ENCODE measurements around the gene NOTCH4. TPM values are rescaled to one million over a fixed set of nuclear protein-coding genes. Genes with fewer than 3 reads are reported as not detected.
"Not testable (repeated sequence)": the region's sequence is repeated elsewhere in the genome, so short reads cannot be mapped to it uniquely, and the experiment has no call there.

Gene NOTCH4
- polyA plus RNA-seq, 3 donors: 11.7 to 171 (median 44.5) TPM

DNA sequence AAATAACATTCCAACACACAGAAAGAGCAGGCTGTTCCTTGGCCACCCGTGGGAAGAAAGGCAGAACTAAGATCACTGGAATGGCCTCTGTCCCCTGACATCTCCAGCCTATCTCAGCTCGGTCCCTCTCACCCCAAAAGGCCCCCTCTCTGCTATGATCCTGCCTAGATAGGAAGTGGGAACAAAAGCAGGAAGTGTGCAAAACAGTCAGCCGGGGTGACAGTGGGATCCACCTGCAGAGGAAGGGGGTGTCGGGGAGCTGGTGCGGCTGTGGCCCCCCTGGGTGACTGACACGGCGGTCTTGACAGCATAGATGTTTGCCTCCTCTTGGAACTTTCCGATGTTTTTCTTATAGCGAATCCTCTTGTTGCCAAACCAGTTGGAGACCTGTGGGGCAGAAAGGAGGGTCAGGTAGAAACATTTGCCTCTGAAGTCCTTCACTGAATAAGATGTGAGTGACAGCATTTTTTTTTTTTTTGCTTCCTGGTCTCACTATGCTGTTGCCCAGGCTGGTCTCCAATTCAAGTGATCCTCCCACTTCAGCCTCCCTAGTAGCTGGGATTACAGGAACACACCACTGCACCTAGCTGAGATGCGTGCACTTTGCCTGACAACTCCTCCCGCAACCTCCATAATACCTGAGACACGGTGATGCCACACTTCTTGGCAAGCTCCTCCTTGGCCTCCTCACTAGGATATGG lies 36.7 kb downstream of the NOTCH4 start:
- no peak overlapping the region for H3K27ac ChIP-seq (ENCODE audit: low read depth, low read length)
- WGBS, 3 donors: 49 to 70% (median 51%) methylated on average over 12 of the region's 12 CpGs

DNA sequence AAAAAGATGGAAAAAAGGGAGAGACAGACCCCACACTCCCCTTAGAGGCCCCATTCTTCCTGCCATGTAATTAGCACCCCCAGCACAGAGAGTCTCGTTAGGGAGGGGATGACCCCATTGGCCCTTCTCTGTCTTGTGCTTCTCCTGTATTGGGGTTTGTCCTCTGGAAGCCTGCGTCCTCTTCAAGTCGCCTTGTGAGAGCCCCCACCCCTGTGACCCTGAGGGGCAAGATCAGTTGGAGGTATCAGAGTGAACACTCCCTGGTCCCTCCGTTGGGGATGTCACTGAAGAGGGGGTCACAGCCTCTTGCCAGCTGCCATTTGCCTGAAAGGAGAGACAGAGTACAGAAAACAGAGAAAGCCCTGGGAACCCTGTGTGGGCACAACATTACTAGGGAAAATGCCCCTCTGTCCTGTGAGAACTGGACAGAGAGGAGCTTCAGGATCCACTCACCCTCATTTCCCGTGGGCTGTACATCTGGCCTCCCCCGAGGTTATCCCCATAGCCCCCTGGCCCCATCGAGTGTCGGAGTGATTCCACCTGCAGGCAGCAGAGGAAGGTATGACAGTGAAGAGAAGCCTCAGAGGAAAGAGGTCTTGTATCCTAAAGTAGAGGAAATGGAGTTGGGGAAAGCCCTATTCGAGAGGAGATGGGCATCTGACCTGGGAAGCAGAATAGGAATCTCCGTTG lies 37.6 kb downstream of the NOTCH4 start:
- WGBS, 3 donors: 58 to 65% (median 63%) methylated on average over 10 of the region's 10 CpGs
- H3K27ac ChIP-seq (ENCODE audit: low read depth, low read length): not testable (repeated sequence)

DNA sequence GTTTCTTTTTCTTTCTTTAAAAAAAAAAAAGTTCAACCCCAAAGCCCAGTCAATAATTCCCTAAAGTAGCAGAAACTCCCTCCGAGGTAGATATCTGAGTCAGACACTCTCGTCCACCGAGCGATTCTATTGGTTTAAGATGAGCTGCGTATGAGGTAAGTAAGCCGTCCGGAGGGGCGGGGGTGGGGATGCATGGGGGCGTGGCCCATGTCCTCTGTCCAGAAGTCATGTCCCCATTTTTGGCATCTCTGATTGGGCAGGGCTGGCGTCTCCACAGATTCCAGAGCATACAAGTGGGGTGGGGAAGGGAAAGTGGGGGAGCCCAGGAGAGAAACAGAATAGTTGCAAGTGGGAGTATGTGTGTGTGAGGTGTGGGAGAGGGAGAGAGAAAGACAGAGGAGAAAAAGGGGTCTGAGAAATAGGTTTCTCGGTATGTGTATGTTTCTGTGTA lies 38.2 kb downstream of the NOTCH4 start:
- 35 to 38% (median 37%) methylated on average over 11 of the region's 11 CpGs for WGBS, 3 donors
- H3K27ac ChIP-seq (ENCODE audit: low read depth, low read length): not testable (repeated sequence)

DNA sequence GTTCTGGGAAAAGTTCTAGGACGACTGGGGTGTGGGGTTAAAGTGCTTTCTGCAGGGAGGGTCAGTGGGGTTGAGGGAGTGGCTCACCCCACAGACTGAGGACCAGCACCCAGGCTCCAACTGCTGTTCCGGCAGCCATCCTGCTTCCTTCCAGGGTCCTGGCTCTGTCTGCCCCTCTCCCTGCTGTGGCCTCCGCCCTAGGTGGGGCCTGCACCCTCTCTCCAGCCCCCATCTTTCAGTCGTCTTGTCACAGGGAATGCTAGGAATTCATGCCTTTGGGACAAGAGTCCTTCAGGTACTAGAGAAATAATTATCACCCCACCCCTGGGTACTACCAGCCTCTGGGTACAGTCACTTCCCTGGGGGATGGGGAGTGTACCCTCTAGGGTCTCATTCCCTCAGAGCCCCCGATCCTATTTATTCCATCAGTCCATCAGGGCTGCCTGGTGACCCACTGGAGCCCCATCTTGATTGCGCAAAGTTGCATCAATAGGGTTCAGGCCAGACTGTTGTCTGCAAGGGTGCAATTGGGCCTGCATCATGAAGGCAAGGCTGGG lies 39.7 kb downstream of the NOTCH4 start, which contains the start of gene AGER:
Gene AGER, minus strand, starts transcription at position 170 of the 557 bp plus-strand sequence. Its CDS starts 31 bp downstream, at position 139.
- WGBS, 3 donors: 74 to 81% (median 81%) methylated on average over 6 of the region's 6 CpGs
- no peak within 1 kb of the TSS for H3K27ac ChIP-seq (ENCODE audit: low read depth, low read length)

DNA sequence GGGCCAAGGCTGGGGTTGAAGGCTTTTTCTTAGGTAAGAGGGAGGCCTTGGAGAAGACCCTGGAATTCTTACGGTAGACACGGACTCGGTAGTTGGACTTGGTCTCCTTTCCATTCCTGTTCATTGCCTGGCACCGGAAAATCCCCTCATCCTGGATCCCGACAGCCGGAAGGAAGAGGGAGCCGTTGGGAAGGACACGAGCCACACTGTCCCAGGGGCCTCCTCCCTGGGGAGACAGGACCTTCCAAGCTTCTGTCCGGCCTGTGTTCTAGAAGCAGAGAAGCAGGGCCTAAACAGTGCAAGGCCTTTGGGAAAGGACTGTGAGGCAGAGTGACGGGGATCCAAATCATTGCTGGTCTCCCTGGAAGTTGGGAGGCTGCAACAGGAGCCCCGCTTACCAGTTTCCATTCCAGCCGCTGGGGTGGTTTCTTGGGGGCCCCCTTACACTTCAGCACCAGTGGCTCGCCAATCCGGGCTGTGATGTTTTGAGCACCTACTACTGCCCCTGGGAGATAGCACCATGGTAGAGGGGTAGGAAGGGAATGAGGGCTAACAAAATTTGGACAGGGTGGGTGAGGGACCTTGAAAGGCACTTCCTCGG lies 40.3 kb downstream of the NOTCH4 start:
- 66 to 90% (median 80%) methylated on average over 15 of the region's 15 CpGs for WGBS, 3 donors
- H3K27ac ChIP-seq (ENCODE audit: low read depth, low read length): no peak overlapping the region

DNA sequence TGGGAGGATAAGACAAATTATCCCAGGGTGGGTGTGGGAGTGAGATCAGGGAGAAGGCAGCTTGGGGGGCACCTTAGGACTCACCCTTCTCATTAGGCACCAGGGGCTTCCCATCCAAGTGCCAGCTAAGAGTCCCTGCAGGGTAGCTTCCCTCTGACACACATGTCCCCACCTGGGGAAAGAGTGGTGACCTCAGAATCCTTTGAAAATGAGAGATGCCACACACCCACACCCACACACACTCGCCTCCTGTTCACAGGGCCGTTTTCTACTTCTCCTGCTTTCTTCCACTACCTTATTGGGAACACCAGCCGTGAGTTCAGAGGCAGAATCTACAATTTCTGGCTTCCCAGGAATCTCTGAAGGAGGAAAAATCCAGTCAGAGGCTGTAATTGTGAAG lies 40.8 kb downstream of the NOTCH4 start:
- WGBS, 3 donors: 78 to 85% (median 82%) methylated on average over 3 of the region's 3 CpGs
- H3K27ac ChIP-seq (ENCODE audit: low read depth, low read length): no peak overlapping the region

DNA sequence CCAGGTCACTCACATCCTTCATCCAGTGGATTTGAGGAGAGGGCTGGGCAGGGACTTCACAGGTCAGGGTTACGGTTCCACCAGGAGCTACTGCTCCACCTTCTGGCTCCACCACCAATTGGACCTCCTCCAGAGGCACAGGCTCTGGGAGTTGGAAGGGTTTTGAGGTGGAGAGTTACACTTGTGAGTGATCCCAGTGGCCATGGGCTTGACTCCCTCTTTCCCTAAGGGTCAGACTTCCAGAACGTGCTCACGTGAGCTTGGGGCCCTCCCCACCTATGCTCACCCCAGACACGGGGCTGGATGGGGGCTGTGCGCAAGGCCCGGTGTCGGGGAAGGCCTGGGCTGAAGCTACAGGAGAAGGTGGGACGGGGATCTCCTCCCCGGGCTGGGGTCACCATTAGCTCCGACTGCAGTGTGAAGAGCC lies 41.3 kb downstream of the NOTCH4 start:
- no peak overlapping the region for H3K27ac ChIP-seq (ENCODE audit: low read depth, low read length)
- 79 to 88% (median 83%) methylated on average over 10 of the region's 10 CpGs for WGBS, 3 donors

DNA sequence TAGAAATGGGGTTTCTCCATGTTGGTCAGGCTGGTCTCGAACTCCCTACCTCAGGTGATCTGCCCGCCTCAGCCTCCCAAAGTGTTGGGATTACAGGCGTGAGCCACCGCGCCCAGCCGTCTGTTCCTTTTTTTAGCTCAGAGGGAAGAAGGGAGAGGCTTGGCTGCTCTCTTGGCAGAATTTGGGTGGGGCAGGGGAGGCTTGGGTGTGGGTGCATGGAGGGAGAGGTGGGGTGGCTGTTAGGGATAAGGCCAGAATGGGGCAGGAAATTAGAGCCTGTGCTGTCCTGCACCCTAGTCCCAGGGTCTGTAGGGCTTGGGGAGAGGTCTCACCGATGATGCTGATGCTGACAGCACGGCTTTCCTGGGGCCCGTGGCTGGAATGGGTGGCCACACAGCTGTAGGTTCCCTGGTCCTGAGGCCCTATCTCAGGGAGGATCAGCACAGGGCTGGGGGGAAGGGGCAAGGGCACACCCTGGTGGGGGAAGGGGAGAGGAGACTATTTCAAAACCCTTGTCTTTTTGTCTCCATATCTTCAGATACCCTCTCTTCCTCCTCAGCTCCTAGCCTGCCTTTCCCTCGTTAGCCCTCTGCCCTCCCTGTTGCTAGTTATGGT lies 41.8 kb downstream of the NOTCH4 start:
- 67 to 92% (median 78%) methylated on average over 10 of the region's 10 CpGs for WGBS, 3 donors
- H3K27ac ChIP-seq (ENCODE audit: low read depth, low read length): no peak overlapping the region

DNA sequence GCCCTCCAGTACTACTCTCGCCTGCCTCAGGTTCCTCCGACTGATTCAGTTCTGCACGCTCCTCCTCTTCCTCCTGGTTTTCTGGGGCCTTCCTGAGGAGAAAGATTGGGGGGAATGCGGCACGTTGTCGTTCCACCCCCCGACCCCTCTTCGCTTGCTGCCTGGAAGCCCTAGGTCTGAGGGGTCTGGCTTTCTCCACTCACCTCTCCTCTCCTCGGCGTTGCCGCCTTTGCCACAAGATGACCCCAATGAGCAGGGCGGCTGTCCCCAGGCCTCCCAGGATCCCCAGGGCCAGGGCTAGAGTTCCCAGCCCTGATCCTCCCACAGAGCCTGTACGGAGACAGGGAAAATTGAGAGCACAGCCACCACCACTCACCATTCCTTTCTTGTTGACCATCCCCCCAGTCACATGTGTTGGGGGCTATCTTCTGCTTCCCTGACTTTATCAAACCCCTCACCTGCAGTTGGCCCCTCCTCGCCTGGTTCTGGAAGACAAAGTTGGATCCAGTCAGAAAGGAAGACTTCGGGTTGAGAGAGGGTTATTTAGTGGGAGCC lies 42.6 kb downstream of the NOTCH4 start:
- 86 to 92% (median 89%) methylated on average over 14 to 15 of the region's 15 CpGs for WGBS, 3 donors
- H3K27ac ChIP-seq (ENCODE audit: low read depth, low read length): no peak overlapping the region

DNA sequence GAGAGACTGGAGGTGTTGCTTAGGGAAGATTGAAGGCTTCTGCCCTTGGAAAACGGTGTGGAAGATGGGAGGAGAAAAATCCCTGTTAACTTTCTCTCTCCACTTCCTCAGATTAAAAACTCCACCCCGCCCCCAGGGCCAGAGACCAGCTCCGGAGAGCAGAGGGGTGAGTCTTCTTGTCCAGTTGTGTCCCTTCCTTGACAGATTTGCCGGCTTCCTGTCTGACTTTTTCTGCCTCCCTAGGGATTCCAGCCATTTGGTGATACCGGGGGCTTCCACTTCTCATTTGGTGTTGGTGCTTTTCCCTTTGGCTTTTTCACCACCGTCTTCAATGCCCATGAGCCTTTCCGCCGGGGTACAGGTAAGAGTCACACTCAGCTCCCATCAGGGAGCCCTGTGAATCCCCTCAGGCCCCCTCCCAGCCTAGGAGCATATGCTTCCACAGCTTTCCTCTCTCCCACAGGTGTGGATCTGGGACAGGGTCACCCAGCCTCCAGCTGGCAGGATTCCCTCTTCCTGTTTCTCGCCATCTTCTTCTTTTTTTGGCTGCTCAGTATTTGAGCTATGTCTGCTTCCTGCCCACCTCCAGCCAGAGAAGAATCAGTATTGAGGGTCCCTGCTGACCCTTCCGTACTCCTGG lies 44.0 kb downstream of the NOTCH4 start:
- no peak overlapping the region for H3K27ac ChIP-seq (ENCODE audit: low read depth, low read length)
- WGBS, 3 donors: 56 to 69% (median 69%) methylated on average over 10 of the region's 10 CpGs

DNA sequence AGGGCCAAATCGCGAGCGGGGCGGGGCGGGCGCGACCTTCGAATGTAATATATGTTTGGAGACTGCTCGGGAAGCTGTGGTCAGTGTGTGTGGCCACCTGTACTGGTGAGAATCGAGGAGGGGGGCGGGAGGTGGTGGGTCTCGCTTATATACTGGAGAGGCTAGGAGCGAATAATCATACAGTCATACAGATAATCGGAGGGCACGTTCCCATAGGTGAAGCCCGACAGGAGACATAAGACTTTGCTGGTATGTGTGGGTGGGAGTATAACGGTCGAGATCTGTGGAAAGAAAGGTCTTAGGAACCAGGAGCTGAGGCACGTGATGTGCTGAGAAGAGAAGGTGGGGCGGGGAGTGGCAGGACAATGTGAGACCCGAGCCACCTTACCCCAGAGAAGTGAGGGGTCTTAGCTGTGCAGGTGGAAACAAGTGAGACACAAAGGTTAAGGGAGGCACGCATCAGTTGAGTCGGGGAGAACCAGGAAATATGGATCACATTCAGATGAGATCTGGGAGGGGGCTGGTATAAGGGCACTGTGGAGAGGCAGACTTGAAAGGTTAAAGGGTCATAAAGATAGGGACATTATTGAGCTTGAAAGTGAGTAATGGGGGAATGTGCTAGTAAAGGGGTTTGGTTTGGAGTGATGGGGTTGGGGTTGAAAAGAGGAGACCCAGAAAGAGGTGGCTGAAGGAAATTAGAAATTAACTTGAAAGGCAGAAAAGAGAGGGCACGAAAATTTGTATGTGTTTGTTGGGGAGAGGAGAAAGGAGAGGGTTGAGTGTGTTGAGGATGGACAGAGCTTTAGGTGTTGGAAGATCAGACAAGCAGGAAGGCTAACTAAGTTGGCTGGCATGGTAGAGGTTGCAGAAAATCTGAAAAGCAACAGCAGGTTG lies 45.1 kb downstream of the NOTCH4 start:
- WGBS, 3 donors: 3 to 4% (median 4%) methylated on average over 24 of the region's 24 CpGs

DNA sequence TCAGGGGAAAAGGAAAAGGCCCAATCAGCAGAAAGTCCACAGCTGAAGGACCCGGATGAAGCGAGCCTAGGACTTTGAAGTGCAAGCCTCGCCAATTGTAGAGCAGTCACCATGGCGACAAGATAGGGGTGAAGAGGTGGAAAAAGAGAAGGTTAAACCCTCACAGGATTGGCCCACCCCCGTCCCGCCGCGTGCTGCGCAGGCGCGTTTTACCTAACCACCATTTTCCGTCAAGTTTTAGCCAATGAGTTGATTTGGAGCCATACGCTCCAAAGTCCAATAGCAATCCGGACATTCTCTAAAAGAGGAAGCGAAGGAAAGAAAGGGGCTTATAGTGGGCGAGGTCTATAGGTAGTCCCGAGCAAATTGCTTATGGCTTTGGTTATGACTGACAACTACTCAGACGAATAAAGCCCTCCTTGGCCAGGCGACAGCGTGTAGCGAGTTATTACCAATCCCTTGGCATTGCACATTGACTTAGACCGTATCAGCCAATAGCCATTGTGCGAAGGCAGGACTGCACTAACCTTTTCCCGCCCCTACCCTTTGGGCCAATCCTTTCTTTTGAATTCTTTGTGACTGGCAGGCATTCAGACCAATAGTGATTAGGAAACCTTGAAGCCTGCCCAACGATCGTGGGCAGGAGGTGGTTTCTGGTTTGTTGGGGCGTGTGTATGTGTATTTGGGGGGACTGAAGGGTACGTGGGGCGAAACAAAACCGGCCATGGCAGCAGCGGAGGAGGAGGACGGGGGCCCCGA lies 45.9 kb downstream of the NOTCH4 start, which contains the start of gene RNF5:
Gene RNF5, plus strand, starts transcription at position 618 of the 759 bp plus-strand sequence. Its CDS starts 107 bp downstream, at position 725.
- H3K27ac ChIP-seq (ENCODE audit: low read depth, low read length): peak within 1 kb of the TSS; percentile 51
- 0 to 1% (median 0%) methylated on average over 33 of the region's 33 CpGs for WGBS, 3 donors

More for the DNA sequence above, 45.1 kb downstream of the NOTCH4 start:
- H3K27ac ChIP-seq (ENCODE audit: low read depth, low read length): no peak overlapping the region

DNA sequence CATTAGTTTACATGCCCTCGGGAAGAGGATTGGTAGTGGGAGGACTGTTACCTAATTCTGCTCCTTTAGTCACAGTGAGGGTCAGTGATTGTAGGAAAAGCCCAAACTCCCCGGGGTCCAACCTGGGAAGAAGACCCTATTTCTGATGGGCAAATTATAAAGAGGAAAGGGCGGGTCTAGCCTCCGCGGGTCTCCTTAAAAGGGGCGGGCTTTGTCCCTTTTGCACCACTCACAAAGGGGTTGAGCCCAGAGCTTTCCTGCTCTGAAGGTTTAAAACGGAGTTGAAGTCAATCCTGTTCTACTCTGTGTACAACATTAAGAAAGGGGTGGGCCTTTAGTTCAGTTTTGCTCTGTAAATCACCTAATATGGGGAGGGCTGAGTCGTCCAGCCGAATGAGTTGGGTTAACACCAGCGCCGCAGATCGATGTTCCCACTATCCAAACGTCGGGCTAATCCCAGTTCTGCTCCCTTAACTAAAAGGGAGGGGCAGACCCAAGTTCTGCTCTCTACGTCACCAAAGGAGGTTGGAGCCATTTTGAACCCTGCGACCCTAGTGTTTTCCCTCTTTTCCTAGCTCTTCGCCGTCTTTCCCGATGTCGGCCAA lies 46.6 kb downstream of the NOTCH4 start:
- 0 to 1% (median 0%) methylated on average over 19 to 20 of the region's 20 CpGs for WGBS, 3 donors
- H3K27ac ChIP-seq (ENCODE audit: low read depth, low read length): peak overlapping the region; percentile 51

DNA sequence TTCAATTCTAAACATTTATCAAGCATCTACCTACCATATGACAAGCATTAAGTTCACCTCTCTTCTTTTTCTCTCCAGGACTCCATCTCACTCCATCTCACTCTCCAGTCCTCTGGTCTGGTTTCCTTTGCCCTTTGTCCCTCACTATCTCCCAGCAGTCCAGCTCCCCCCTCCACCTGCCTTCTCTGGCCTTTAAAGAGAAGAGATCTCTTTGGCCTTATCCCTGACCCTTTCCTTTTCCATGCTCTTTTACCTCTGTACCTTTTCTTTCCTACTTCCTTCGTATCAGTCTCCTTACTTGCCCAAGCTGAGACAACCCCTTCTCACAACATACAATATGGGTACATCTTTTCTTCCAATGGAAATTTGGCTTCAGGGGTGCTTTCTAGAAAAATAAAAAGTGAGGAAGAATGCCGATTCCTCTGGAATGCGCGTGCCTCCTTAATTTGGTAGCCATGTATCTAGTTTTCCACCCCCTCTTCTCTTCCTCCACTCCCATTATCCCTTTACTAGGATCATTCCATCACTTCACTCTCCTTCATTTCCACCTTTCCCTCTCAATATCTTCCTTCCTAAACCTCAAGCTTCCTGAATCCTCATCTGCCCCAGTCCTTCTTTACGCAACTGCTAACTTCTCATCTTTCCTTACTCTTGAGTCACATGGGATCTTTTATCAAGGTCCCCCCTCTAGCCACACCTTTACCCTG lies 47.2 kb downstream of the NOTCH4 start:
- peak overlapping the region; percentile 51 for H3K27ac ChIP-seq (ENCODE audit: low read depth, low read length)
- WGBS, 3 donors: 16 to 28% (median 26%) methylated on average over 5 of the region's 5 CpGs

Measured in adipose tissue (tissue), 3 donors.